ENCODE data around the gene CARMIL1. TPM values are rescaled to one million over a fixed set of nuclear protein-coding genes. Genes with fewer than 3 reads are reported as not detected.

Gene CARMIL1
- total and polyA plus RNA-seq, 11 donors: 2.4 to 9.1 (median 5.3) TPM

- H3K9me3 ChIP-seq: no peaks in the 10 kb centered on the region
- DNase-seq (no peak), ATAC-seq (no peak)
- no peaks in the 10 kb centered on the region for H3K4me1 ChIP-seq
- 57 to 95% (median 86%) methylated on average over 3 of the region's 3 CpGs for WGBS, 4 donors
- no peak for TF ChIP-seq POLR2A (IDR thresholded peaks at IDR 0.05)
- TF ChIP-seq, protein P1, sequence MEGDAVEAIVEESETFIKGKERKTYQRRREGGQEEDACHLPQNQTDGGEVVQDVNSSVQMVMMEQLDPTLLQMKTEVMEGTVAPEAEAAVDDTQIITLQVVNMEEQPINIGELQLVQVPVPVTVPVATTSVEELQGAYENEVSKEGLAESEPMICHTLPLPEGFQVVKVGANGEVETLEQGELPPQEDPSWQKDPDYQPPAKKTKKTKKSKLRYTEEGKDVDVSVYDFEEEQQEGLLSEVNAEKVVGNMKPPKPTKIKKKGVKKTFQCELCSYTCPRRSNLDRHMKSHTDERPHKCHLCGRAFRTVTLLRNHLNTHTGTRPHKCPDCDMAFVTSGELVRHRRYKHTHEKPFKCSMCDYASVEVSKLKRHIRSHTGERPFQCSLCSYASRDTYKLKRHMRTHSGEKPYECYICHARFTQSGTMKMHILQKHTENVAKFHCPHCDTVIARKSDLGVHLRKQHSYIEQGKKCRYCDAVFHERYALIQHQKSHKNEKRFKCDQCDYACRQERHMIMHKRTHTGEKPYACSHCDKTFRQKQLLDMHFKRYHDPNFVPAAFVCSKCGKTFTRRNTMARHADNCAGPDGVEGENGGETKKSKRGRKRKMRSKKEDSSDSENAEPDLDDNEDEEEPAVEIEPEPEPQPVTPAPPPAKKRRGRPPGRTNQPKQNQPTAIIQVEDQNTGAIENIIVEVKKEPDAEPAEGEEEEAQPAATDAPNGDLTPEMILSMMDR (IDR thresholded peaks at IDR 0.05): no peak
- no peak overlapping the region for H3K4me3 ChIP-seq
- H3K27me3 ChIP-seq: no peaks in the 10 kb centered on the region
- no peak overlapping the region for H3K27ac ChIP-seq
- H3K36me3 ChIP-seq: peaks cover 0 to 17% (median 0%) of the 10 kb centered on the region in 9 donors
- intact Hi-C loops (cut with DNase I): no loop called here
These were observed 228.9 kb downstream of the CARMIL1 start for GRCh38 chr6:25508051-25508450.

DNA sequence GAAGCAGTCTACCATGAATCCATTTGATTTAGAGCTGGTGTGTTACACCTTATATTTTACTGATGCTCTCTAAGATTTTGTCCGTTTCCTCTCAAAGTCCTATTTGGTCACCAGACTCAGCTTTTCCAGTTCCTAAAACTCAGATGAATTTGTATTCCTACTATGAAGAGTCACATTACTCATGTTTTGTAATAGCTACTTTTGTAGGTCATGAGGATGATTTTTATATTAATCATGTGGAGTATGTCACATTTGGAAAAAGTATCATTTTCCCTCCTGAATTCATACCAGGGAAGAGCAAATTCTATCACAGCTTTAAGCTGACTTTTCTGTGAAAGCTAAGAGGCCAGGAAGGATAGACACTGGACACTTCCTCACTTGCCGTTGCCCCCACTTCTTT is 232.2 kb downstream of the CARMIL1 start:
- TF ChIP-seq POLR2A (IDR thresholded peaks at IDR 0.05): no peak
- TF ChIP-seq, protein P1 (IDR thresholded peaks at IDR 0.05): no peak
- Histone ChIP-seq H3K27me3 (no peaks in the 10 kb centered on the region), H3K9me3 (no peaks in the 10 kb centered on the region), H3K4me3 (no peak overlapping the region), H3K27ac (no peak overlapping the region), H3K4me1 (no peaks in the 10 kb centered on the region), H3K36me3 (peaks cover 0 to 24% (median 0%) of the 10 kb centered on the region in 9 donors)
- WGBS, 4 donors: 45 to 91% (median 79%) methylated on average over 2 of the region's 2 CpGs
- DNase-seq: no peak
- intact Hi-C loops (cut with DNase I): no loop called here
- no peak for ATAC-seq

- H3K4me1 ChIP-seq: no peaks in the 10 kb centered on the region
- no peak overlapping the region for H3K27ac ChIP-seq
- H3K27me3 ChIP-seq: no peaks in the 10 kb centered on the region
- DNase-seq (no peak), ATAC-seq (no peak)
- peaks cover 0 to 30% (median 3%) of the 10 kb centered on the region in 9 donors for H3K36me3 ChIP-seq
- no peak overlapping the region for H3K4me3 ChIP-seq
- intact Hi-C loops (cut with DNase I): no loop called here
- no peaks in the 10 kb centered on the region for H3K9me3 ChIP-seq
- TF ChIP-seq POLR2A (IDR thresholded peaks at IDR 0.05): no peak
- TF ChIP-seq, protein P1 (IDR thresholded peaks at IDR 0.05): no peak
These were observed 233.4 kb downstream of the CARMIL1 start for GRCh38 chr6:25512560-25512959.

- Histone ChIP-seq H3K9me3 (no peaks in the 10 kb centered on the region), H3K36me3 (peaks cover 0 to 62% (median 8%) of the 10 kb centered on the region in 9 donors), H3K27ac (no peak overlapping the region), H3K27me3 (no peaks in the 10 kb centered on the region), H3K4me1 (no peaks in the 10 kb centered on the region), H3K4me3 (no peak overlapping the region)
- TF ChIP-seq, protein P1 (IDR thresholded peaks at IDR 0.05): no peak
- no peak for TF ChIP-seq POLR2A (IDR thresholded peaks at IDR 0.05)
- intact Hi-C loops (cut with DNase I): no loop called here
- DNase-seq: no peak
- no peak for ATAC-seq
These were observed 240.7 kb downstream of the CARMIL1 start for GRCh38 chr6:25519856-25520255.

Measured in heart left ventricle (tissue), 16 donors.